Keratinocyte (primary cell): ENCODE data around the gene SOX18. TPM values are rescaled to one million over a fixed set of nuclear protein-coding genes. Genes with fewer than 3 reads are reported as not detected.

Experiments used
- DNase-seq: peaks from one replicate; pipeline ENCODE4 v3.0.0-alpha.2; 2011; ENCODE audit warnings: low read depth, missing footprints, low spot score
- FAIRE-seq: peaks from 2 replicates; lab custom pipeline; 2011; peaks lifted over from hg19 to GRCh38; lab: Jason Lieb, UNC
- H2AFZ ChIP-seq: 2 replicates; pipeline ENCODE4 v1.6.0; 2012; ENCODE audit warnings: low read length, control low read depth, inconsistent platforms; ENCODE audit not compliant: control insufficient read depth
- H3K27ac ChIP-seq: 2 replicates; pipeline ENCODE4 v1.5.1; 2011; ENCODE audit warnings: low read length; ENCODE audit not compliant: control insufficient read depth, insufficient read depth
- H3K27me3 ChIP-seq: 3 replicates; pipeline ENCODE4 v1.6.0; 2011; ENCODE audit warnings: low read length; ENCODE audit not compliant: control insufficient read depth, insufficient read depth; ENCODE audit errors: extremely low read depth
- H3K36me3 ChIP-seq, 2 experiments: 2 replicates in 1 of 2; 3 replicates in 1 of 2; pipeline ENCODE4 v1.5.1; 2011; ENCODE audit warnings: low read length in 2 of 2, mild to moderate bottlenecking in 1 of 2; ENCODE audit not compliant: control insufficient read depth in 2 of 2, insufficient read depth in 2 of 2; ENCODE audit errors: extremely low read depth in 1 of 2
- H3K4me1 ChIP-seq: 3 replicates; pipeline ENCODE4 v1.5.1; 2011; ENCODE audit warnings: low read length; ENCODE audit not compliant: control insufficient read depth, insufficient read depth; ENCODE audit errors: extremely low read depth
- H3K4me2 ChIP-seq: 3 replicates; pipeline ENCODE4 v1.6.0; 2011; ENCODE audit warnings: low read depth, low read length; ENCODE audit not compliant: control insufficient read depth, insufficient read depth; ENCODE audit errors: extremely low read depth
- H3K4me3 ChIP-seq, 3 experiments: fragments of 200-600 bp in 1 of 3; sonication (generic) in 1 of 3; 2 replicates in 2 of 3; 3 replicates in 1 of 3; pipeline ENCODE4 v1.5.1; 2011 to 2016; ENCODE audit warnings: low read length in 3 of 3, mild to moderate bottlenecking in 3 of 3, control low read depth in 2 of 3, inconsistent platforms in 1 of 3, low read depth in 1 of 3, mixed read lengths in 1 of 3, mixed run types in 1 of 3, moderate library complexity in 1 of 3; ENCODE audit not compliant: control insufficient read depth in 2 of 3, insufficient read depth in 2 of 3; ENCODE audit errors: extremely low read depth in 1 of 3
- H3K79me2 ChIP-seq: 2 replicates; pipeline ENCODE4 v1.6.0; 2012; ENCODE audit warnings: low read length; ENCODE audit not compliant: control insufficient read depth, insufficient read depth
- H3K9ac ChIP-seq: 3 replicates; pipeline ENCODE4 v1.6.0; 2011; ENCODE audit warnings: low read length; ENCODE audit not compliant: control insufficient read depth, insufficient read depth; ENCODE audit errors: extremely low read depth
- H3K9me1 ChIP-seq: 3 replicates; pipeline ENCODE4 v1.6.0; 2011; ENCODE audit warnings: low read length; ENCODE audit not compliant: control insufficient read depth, insufficient read depth; ENCODE audit errors: extremely low read depth
- H3K9me3 ChIP-seq: 2 replicates; pipeline ENCODE4 v1.5.1; 2012; ENCODE audit warnings: low read depth, low read length; ENCODE audit not compliant: control insufficient read depth
- H4K20me1 ChIP-seq: 3 replicates; pipeline ENCODE4 v1.6.0; 2011; ENCODE audit warnings: low read length; ENCODE audit not compliant: control insufficient read depth, insufficient read depth; ENCODE audit errors: extremely low read depth
- EZH2 ChIP-seq: IDR thresholded peaks from one replicate; pipeline ENCODE4 v1.6.1; 2012; ENCODE audit warnings: inconsistent platforms, mild to moderate bottlenecking, low read length, moderate library complexity
- dilution Hi-C: fragments of 300-500 bp; cut with MboI; formaldehyde crosslinking; loops from one replicate; pipeline ENCODE4 v1.7.0; 2020; ENCODE audit warnings: low sequenced_read_pairs; ENCODE audit not compliant: extremely low pct_ligation_motif_present
- polyA plus RNA-seq, 5 experiments: library from polyadenylated mRNA; depleted of rRNA in 3 of 5; stranded (reverse) in 3 of 5; stranded (forward) in 1 of 5; unstranded in 1 of 5; fragments of >200 nt; gene quantifications; 1 replicate in 1 of 5; 2 replicates in 3 of 5; 3 replicates in 1 of 5; pipeline versions ENCODE4 v1.2.1 to v1.2.3, GENCODE V29; 2011 to 2012; ENCODE audit warnings: missing spikeins in 2 of 5, low read depth in 1 of 5, low replicate concordance in 1 of 5
- TF ChIP-seq, protein P1 (sequence below), 3 experiments: IDR thresholded peaks in 1 of 3; conservative IDR thresholded peaks in 1 of 3; optimal IDR thresholded peaks in 1 of 3; 2 replicates in 2 of 3; 3 replicates in 1 of 3; pipeline versions ENCODE3 to v1.5.1; 2011; ENCODE audit warnings: low read length in 3 of 3, mild to moderate bottlenecking in 3 of 3, moderate library complexity in 2 of 3, control low read depth in 1 of 3, inconsistent platforms in 1 of 3; ENCODE audit not compliant: insufficient read depth in 2 of 3; ENCODE audit errors: extremely low read depth in 1 of 3

The SOX18 gene
- polyA plus RNA-seq, 1 donor (not counting 4 experiments of a cell fraction or from before 2014, with no cell fraction given), result not detected

DNA sequence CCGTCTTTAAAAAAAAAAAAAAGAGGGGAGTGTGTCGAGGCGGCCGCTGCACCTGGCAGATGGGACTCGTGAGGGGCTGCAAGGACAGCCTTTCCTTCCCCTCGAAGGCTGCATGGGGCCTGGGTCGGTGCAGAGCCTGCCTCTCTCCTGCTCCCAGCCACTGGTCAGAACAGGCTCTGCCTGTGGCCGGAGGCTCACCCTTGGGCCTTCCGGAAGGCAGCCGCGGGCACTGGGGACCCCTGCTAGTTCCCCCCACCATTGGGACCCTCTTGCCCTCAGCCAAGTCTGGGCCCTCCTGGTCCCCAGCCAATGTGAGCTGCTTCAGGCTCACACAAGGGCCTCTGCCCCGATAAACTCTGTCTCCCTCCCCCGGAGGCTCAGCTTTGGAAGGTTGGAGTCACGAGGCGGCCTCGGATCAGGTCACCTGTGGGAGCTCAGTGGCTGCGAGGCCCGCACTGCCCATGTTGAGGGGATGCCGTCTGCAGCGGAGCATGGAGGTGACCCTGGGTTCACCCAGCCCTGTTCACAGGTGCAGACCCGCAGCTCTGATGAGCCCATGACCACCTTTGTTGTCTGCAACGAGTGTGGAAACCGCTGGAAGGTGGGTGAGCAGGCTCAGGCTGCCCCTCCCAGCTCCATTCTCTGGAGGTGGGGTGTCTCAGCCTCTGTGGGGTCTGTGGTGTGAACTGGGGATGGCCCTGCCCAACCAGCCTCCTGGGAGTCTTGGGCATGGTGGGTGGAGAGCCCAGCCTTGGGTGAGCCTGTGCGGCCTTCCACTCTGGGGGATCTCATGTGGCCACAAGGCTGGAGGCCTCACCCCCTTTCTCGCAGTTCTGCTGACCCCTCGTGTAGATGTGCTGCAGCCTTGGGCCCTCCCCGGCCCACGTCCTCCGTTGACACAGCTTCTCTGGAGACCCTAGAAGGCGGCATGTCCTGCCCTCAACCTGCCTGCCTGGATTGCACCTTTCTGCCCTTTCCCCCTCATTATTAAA, 22.2 kb upstream of the SOX18 start:
- no peak for FAIRE-seq

DNA sequence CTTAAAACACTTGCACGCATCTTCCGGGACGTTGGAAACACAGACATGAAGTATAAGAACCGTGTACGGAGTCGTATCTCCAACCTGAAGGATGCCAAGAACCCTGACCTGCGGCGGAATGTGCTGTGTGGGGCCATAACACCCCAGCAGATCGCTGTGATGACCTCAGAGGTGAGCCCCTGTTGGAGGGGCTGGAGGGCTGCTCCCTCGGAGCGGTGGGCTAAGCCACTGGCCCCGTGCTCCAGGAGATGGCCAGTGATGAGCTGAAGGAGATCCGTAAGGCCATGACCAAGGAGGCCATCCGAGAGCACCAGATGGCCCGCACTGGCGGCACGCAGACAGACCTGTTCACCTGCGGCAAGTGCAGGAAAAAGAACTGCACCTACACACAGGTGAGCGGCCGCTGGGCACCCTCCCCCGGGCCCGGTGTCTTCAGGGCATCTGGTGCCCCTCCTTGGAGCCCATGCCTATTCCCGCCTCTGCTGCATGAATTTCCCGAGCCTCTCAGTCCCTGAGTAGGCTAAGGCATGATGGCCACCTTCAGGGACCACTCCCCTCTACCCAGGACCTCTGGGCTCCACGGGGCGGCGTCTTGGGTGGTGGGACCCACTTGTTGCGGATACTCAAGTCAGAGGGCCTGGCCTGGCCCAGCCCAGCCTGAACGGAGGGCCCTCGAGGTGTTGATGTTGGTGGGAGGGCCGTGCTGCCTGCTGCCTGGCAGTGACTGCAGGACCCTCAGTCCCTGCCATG, 21.0 kb upstream of the SOX18 start:
- no peak overlapping the region for H3K9ac ChIP-seq
- H3K36me3 ChIP-seq, result peaks cover 0 to 9% of the 10 kb centered on the region in 2 experiments
- no peaks in the 10 kb centered on the region for H3K79me2 ChIP-seq
- DNase-seq (no peak), FAIRE-seq (no peak)
- no peak overlapping the region for H2AFZ ChIP-seq
- H3K9me3 ChIP-seq, result no peaks in the 10 kb centered on the region
- no peak for TF ChIP-seq EZH2
- TF ChIP-seq, protein P1, sequence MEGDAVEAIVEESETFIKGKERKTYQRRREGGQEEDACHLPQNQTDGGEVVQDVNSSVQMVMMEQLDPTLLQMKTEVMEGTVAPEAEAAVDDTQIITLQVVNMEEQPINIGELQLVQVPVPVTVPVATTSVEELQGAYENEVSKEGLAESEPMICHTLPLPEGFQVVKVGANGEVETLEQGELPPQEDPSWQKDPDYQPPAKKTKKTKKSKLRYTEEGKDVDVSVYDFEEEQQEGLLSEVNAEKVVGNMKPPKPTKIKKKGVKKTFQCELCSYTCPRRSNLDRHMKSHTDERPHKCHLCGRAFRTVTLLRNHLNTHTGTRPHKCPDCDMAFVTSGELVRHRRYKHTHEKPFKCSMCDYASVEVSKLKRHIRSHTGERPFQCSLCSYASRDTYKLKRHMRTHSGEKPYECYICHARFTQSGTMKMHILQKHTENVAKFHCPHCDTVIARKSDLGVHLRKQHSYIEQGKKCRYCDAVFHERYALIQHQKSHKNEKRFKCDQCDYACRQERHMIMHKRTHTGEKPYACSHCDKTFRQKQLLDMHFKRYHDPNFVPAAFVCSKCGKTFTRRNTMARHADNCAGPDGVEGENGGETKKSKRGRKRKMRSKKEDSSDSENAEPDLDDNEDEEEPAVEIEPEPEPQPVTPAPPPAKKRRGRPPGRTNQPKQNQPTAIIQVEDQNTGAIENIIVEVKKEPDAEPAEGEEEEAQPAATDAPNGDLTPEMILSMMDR (optimal IDR thresholded peaks at IDR 0.05 in 1 of 3, IDR thresholded peaks at IDR 0.05 in 1 of 3, conservative IDR thresholded peaks at IDR 0.05 in 1 of 3; ENCODE audit: extremely low read depth in 1 of 3, insufficient read depth in 2 of 3, low read length in 3 of 3), result no peak
- no peak overlapping the region for H3K4me3 ChIP-seq
- no peak overlapping the region for H3K4me2 ChIP-seq
- H3K27me3 ChIP-seq, result no peaks in the 10 kb centered on the region
- H4K20me1 ChIP-seq, result no peaks in the 10 kb centered on the region
- H3K27ac ChIP-seq, result no peak overlapping the region
- dilution Hi-C loops, result no loop called here
- H3K9me1 ChIP-seq, result no peaks in the 10 kb centered on the region
- H3K4me1 ChIP-seq, result peaks cover 13% of the 10 kb centered on the region

More for the DNA sequence above, 22.2 kb upstream of the SOX18 start:
- no peaks in the 10 kb centered on the region for H3K27me3 ChIP-seq
- no peaks in the 10 kb centered on the region for H4K20me1 ChIP-seq
- DNase-seq, result no peak
- TF ChIP-seq, protein P1 (optimal IDR thresholded peaks at IDR 0.05 in 1 of 3, IDR thresholded peaks at IDR 0.05 in 1 of 3, conservative IDR thresholded peaks at IDR 0.05 in 1 of 3; ENCODE audit: extremely low read depth in 1 of 3, insufficient read depth in 2 of 3, low read length in 3 of 3), result no peak
- no peak for TF ChIP-seq EZH2
- H3K36me3 ChIP-seq, result peaks cover 0 to 10% of the 10 kb centered on the region in 2 experiments
- no peaks in the 10 kb centered on the region for H3K79me2 ChIP-seq
- H3K27ac ChIP-seq, result no peak overlapping the region
- no peak overlapping the region for H3K9ac ChIP-seq
- peaks cover 2% of the 10 kb centered on the region for H3K4me1 ChIP-seq
- no peak overlapping the region for H3K4me3 ChIP-seq
- no peak overlapping the region for H3K4me2 ChIP-seq
- H3K9me1 ChIP-seq, result no peaks in the 10 kb centered on the region
- H3K9me3 ChIP-seq, result no peaks in the 10 kb centered on the region
- dilution Hi-C loops, result no loop called here
- no peak overlapping the region for H2AFZ ChIP-seq
